Myocyte (in vitro differentiated cells): ENCODE data around the gene SNAP47. TPM values are rescaled to one million over a fixed set of nuclear protein-coding genes. Genes with fewer than 3 reads are reported as not detected.

Source experiments
- DNase-seq: peaks from one replicate; pipeline ENCODE4 v3.0.0-alpha.2; 2012; ENCODE audit warnings: low read depth
- total RNA-seq: library from RNA; depleted of rRNA; stranded (reverse); fragments of >200 nt; gene quantifications from 2 replicates; pipeline ENCODE4 v1.2.3, GENCODE V29; 2014

SNAP47 gene
- total RNA-seq, 1 donor from 2014 or later: 43.1 TPM

DNA sequence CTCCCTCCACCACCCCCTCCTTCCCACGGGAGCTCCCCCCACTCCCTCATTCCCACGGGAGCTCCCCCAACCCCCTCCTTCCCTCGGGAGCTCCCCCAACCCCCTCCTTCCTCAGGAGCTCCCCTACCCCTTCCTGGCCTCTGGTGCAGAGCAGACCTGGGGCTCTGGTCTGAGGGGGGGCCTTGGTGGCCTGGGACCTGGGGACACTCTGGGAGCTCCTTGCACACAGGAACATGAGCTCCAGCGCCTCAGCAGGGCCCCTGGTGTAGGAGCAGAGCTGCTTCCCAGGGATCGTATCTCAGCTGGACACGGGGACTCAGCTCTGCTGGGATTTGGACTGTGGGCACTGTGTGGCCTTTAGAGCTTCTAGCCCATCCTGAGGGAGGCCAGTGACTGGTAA is 60.5 kb downstream of the SNAP47 start:
- DNase-seq: no peak

DNA sequence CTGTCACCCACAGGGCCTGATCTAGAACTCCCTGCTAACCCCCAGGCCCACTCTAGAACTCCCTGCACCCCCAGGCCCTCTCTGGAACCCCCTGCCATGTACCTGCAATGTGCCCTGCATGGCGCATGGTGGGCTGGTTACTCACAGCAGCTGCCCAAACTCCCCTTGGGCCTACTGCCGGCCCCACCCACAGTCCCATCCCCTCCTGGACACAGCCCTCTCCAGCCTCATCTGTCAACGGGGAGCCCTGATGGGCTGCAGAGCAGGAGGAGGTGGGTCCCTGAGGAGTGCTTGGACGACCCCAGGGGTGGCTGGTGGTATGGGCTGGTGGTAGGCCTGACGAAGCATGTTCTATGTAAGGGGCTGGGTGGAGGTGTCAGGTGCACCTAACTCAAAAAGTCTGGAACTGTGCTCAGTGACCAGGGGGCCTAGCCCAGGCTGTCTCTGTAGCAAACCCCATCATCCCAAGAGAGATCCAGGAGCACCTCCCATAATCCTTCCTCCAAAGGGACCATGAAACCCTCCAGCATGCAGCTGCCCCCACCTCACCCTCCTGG is 61.2 kb downstream of the SNAP47 start:
- DNase-seq: no peak

DNA sequence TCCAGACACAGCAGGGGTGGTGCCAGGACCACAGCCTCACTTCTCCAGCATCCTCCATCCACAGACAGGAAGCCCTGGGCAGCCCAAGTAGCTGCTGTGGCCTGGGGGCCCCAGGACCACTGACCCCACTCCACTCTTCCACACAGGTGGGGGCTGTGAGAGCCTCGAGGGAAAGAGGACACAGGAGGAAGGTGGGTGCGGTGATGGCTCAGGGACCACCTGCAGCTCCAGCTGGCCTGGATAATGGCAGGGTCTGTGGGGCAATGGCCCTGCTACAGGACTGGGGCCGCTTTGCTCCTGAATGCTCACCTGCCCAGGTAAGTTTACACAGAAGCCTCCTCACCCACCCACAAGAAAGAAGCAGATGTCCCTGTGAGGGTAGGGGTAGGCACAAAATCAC is 61.9 kb downstream of the SNAP47 start:
- no peak for DNase-seq

DNA sequence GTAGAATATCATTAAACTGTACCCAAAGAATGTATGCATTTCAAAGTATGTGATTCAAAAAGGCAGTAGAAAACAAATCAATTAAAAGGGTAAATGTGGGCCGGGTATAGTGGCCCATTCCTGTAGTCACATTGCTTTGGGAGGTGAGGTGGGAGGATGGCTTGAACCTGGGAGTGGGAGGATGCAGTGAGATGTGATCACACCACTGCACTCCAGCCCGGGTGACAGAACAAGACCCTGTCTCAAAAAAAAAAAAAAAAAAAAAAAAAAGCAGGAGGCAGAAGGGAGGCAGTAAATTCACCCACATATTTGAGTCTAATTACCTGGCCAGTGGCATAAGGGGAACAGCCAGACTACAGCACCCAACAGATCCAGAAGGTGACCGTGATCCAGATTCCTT is 62.4 kb downstream of the SNAP47 start:
- DNase-seq: no peak

DNA sequence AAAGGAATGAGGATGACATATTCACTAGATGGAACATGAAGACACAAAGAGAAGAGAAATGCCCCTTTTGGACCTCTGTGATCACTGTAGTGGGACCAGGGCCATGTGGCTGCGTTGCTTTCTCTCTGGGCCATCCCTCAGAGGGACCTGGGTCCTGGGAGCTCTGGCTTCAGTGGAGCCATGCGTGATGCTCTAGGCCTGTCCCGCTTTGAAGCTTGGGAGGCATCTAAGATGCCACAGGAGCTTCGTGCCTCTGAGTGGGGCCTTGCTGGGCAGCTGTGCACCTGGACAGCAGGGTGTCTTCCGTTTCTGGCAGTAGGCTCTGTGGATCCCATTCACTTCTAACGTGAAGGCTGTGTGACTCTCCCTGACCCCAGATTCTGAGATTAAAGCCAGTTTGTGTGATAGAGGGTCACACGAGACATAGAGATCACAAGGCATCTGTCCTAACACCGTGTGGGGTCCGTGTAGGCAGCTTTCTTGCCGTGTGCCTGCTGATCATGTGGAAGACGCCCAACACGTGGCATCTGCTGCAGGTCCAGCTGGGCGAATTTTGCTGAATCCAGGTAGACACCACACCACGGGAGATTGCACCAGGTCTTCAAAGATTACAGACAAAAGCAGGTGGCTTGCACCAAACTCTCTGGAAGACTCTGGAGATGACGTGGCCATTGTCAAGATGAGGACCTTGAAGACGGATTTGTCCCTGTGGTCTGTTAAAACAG is 63.0 kb downstream of the SNAP47 start:
- DNase-seq: no peak

DNA sequence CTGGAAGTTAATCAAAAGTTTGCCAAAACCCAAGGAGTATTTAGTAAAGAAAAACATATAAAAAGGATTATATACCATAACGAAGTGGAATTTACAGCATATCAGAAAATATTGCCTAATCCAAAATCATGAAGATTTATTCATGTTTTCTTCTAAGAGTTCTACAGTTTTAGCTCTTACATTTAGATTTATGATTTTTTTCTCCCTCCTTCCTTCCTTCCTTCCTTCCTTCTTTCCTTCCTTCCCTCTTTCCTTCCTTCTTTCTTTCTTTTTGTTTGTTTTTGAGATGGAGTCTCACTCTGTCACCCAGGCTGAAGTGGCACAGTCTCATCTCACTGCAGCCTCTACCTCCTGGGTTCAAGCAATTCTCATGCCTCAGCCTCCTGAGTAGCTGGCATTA is 64.5 kb downstream of the SNAP47 start:
- DNase-seq: no peak

DNA sequence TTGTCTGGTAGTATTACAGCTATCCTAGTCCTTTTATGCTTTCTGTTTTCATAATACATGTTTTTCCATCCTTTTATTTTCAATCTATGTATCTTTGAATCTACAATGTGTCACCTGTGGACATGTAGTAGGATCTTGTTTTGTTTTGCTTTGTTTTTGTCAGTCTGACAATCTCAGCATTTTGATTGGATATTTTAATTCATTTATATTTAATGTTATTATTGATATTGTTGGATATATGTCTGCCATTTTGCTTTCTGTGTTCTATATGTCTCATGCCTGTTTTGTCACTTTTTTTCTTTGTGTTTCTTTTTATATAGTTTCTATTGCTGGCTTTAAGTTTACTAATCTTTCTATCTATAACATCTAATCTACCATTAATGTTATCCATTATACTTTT is 68.7 kb downstream of the SNAP47 start:
- no peak for DNase-seq

DNA sequence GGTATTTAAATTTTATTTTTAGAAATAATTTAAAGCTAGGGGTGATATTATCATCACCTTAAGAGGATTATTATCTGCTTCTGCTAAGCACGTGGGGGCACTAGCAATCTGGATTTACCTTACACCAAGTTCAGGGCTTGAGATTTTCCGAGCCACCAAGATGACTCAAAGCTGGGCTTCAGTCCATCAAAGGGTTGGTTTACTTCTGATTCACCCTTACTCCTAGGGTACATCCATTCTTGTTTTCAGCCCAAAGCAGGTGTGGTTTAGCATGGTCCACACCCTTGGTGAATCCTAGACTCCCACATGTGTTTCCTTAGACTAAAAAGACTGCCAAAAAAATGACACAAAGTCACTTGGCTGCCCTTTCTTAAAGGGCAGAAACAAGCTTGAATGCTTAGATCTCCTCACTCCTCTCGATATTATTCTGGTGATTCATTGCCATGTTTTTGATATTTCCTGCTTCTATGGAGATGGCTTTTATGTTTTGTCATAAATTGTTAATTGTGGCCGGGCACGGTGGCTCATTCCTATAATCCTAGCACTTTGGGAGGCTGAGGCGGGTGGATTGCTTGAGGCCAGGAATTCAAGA is 70.5 kb downstream of the SNAP47 start:
- DNase-seq: peak; percentile 94

DNA sequence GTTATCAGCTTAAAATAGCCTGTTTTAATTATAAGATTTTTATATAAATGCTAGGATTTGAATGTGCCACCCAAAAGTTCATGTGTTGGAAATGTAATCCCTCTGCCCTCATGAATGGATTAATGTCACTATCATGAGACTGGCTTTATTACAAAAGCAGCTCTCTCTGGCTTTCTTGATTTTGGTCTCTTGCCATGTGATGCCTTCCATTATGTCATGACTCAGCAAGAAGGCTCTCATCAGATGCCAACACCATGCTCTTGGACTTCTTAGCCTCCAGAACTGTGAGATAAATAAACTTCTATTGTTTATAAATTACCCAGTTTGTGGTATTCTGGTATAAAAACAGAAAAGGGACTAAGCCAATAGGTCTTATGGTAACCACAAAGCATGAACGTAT is 73.3 kb downstream of the SNAP47 start:
- DNase-seq: peak; percentile 48

DNA sequence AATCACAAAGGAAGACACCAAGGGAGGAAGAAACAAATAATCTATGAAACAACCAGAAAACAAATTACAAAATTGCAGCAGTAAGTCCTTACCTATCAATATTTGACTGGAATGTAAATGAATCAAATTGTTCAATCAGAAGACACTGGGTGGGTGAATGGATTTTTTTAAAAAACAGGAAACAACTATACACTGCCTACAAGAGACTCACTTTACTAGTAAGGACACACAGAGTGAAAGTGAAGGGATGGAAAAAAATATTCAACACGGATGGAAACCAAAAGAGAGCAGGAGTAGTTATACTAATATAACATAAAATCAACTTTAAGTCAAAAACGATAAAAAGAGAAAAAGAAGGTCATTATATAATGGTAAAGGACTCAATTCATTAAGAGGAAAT is 73.8 kb downstream of the SNAP47 start:
- DNase-seq: no peak

DNA sequence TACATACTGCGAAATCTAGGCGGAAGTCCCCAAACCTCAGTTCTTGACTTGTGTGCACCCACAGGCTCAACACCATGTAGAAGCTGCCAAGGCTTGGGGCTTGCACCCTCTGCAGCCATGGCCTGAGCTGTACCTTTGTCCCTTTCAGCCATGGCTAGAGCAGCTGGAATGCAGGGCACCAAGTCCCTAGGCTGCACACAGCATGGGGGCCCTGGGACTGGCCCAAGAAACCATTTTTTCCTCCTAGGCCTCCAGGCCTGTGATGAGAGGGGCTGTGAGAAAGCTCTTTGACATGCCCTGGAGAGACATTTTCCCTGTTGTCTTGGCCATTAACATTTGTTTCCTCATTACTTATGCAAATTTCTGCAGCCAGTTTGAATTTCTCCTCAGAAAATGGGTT is 78.7 kb downstream of the SNAP47 start:
- DNase-seq: no peak

DNA sequence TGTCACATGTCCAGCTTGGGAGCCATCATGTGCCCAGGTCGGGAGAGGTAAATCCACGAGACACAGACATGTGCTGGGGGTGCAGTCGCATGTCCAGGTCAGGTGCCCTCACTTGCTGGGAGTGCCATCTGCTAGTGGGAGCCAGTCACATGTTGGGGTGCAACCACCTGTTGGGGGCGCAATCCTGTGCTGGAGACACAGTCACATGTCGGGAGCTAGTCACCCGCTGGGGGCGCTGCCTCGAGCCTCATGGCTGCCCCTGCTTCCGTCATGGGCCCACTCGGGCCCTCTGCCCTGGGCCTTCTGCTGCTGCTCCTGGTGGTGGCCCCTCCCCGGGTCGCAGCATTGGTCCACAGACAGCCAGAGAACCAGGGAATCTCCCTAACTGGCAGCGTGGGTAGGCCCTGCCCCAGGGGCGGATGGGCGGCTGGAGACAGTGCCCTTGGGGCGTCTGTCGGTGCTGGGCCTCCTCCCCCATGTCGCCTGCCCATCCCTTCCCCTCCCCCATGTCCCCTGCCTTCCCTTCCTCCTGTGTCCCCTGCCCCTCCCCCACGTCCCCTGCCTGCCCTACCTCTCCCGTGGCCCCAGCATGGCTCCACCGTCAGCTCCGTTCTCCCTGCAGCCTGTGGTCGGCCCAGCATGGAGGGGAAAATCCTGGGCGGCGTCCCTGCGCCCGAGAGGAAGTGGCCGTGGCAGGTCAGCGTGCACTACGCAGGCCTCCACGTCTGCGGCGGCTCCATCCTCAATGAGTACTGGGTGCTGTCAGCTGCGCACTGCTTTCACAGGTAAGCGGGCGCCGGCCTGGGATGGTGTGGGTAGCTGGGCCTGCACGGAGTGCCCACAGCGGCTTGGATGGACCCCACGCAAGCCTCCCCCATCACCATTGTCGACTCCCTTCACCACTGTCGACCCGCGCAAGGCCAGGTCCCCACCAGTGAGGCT is 80.5 kb downstream of the SNAP47 start, which contains the start of gene PRSS38:
Gene PRSS38 (plus strand): TSS at position 208 of the 942 bp plus-strand sequence. CDS start 42 bp downstream, at position 250.
- no peak for DNase-seq

DNA sequence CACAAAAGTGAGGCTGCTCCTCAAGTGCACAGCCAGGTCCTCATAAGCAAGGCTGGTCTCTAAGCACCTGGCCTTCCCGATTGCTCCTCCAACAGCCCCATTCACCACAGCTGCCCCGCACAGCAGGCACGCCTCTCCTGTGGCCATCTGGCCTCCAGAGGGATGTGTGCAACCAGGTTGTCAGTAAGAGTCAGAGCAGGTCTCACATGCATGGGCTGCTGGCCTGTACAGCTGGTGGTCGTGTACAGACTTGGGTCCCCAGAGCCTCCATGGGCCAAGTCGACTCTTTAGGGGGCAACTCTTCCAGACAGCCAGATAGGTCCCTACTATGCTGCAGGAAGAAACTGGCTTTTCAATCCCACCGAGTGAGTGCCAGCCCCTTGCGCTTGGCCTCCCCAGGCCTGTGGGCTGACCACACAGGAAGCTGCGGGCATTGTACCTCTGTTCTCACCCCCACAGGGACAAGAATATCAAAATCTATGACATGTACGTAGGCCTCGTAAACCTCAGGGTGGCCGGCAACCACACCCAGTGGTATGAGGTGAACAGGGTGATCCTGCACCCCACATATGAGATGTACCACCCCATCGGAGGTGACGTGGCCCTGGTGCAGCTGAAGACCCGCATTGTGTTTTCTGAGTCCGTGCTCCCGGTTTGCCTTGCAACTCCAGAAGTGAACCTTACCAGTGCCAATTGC is 81.7 kb downstream of the SNAP47 start:
- DNase-seq: no peak

DNA sequence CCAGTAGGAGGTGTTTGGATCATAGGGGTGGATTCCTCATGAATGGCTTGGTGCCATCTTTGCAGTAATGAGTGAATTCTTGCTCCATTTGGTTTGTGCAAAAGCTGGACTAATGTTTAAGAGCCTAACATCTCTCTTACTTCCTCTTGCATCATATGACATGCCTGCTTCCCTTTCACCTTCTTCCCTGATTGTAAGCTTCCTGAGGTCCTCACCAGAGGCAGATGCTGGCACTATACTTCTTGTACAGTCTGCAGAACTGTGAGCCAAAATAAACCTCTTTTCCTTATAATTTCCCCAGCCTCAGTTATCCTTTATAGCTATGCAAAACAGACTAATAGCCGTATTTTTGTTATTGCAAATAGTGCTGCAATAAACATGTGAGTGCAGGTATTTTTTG is 88.3 kb downstream of the SNAP47 start:
- no peak for DNase-seq

DNA sequence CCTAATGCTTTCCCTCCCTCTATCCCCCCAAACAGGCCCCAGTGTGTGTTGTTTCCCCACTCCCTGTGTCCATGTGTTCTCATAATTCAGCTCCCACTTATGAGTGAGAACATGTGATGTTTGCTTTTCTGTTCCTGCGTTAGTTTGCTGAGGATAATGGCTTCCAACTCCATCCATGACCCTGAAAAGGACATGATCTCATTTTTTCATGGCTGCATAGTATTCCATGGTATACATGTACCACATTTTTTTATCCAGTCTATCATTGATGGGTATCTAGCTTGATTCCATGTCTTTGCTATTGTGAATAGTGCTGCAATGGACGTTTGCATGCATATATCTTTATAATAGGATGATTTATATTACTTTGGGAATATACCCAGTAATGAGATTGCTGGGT is 89.0 kb downstream of the SNAP47 start:
- no peak for DNase-seq

DNA sequence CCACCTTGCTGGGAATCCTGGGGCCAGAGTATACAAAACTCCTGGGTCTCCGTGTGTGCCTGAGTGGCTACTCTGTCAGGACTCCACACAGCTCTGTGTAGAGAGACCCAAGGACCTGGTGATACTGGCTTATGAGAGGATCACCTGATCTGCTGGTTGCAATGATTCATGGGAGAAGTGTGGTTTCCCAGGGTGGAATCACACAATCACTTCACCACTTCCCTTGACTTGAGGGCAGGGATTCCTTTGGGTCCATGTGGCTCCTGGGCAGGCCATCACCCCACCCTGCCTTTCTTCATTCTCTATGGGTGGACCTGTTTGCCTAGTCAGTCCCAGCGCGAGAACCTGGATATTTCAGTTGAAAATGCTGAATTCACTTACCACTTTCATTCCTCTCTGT is 93.6 kb downstream of the SNAP47 start:
- no peak for DNase-seq

Other genes with a start within 250 kb of the SNAP47 start
- gene ZNF678, start 171.9 kb upstream of the SNAP47 start, total RNA-seq: 4.4 and 5.3 TPM in 2 replicates
- 25.4 and 40.2 TPM in 2 replicates for gene JMJD4, start 133 bp upstream of the SNAP47 start, total RNA-seq
- gene PRSS38, start 80.2 kb downstream of the SNAP47 start, total RNA-seq: not detected in 2 replicates
- 6.5 and 10.6 TPM in 2 replicates for gene WNT9A, start 212.5 kb downstream of the SNAP47 start, total RNA-seq